Kidney (tissue), 14 donors: ENCODE data around the gene SLAIN2. TPM values are rescaled to one million over a fixed set of nuclear protein-coding genes. Genes with fewer than 3 reads are reported as not detected.

Source experiments
- DNase-seq, 5 donors: peaks; one replicate each; pipeline ENCODE4 v3.0.0-alpha.2; 2013 to 2020
- FAIRE-seq: peaks from 2 replicates; lab custom pipeline; 2012; peaks lifted over from hg19 to GRCh38; lab: Jason Lieb, UNC
- H3K27ac ChIP-seq, 2 donors: one replicate each; pipeline ENCODE4 v1.7.0; 2013; ENCODE audit warnings: low read depth in 2 of 2, low read length in 2 of 2, inconsistent platforms in 1 of 2
- H3K27me3 ChIP-seq: one replicate; pipeline ENCODE4 v1.7.1; 2013; ENCODE audit warnings: low read length, inconsistent platforms; ENCODE audit not compliant: control insufficient read depth, insufficient read depth
- H3K36me3 ChIP-seq, 3 donors: one replicate each; pipeline versions ENCODE4 v1.7.0 to v1.7.1; 2013; ENCODE audit warnings: low read length in 3 of 3, control low read depth in 1 of 3, inconsistent platforms in 1 of 3; ENCODE audit not compliant: insufficient read depth in 3 of 3, control insufficient read depth in 2 of 3
- H3K4me1 ChIP-seq, 3 donors: one replicate each; pipeline versions ENCODE4 v1.7.0 to v1.7.1; 2013; ENCODE audit warnings: low read length in 3 of 3, inconsistent platforms in 1 of 3, low read depth in 1 of 3; ENCODE audit not compliant: control insufficient read depth in 2 of 3, insufficient read depth in 2 of 3
- H3K4me3 ChIP-seq, 3 donors: one replicate each; pipeline versions ENCODE4 v1.7.0 to v1.8.1; 2013; ENCODE audit warnings: low read length in 3 of 3, control low read depth in 1 of 3, inconsistent platforms in 1 of 3
- H3K9ac ChIP-seq, 3 donors: one replicate each; pipeline versions ENCODE4 v1.7.0 to v1.7.1; 2013; ENCODE audit warnings: low read length in 3 of 3, control low read depth in 1 of 3, inconsistent platforms in 1 of 3
- H3K9me3 ChIP-seq, 3 donors: one replicate each; pipeline versions ENCODE4 v1.7.0 to v1.7.1; 2013; ENCODE audit warnings: low read length in 3 of 3, control low read depth in 1 of 3, inconsistent platforms in 1 of 3; ENCODE audit not compliant: control insufficient read depth in 2 of 3, insufficient read depth in 1 of 3
- CTCF ChIP-seq: IDR thresholded peaks from 3 replicates; pipeline ENCODE4 v1.5.1; 2012; ENCODE audit warnings: mild to moderate bottlenecking, moderate library complexity, borderline replicate concordance; ENCODE audit not compliant: insufficient read depth; ENCODE audit errors: extremely low read depth
- intact Hi-C: fragments of 100-400 bp; cut with DNase I; formaldehyde crosslinking; loops from one replicate; pipeline ENCODE4 v1.11.1; 2022
- polyA plus RNA-seq: library from polyadenylated mRNA; stranded (reverse); fragments of 350-450 nt; fragmentation: Illumina TruSeq; extraction: RNeasy Lipid Tissue Mini Kit (QIAGEN cat#74804); gene quantifications from one replicate; pipeline ENCODE4 v1.2.3, GENCODE V29; 2014; ENCODE audit warnings: low read depth, low replicate concordance; ENCODE audit not compliant: insufficient read depth
- total RNA-seq: library from RNA; stranded (reverse); fragmentation: NEBNext Ultra II Directional; extraction: Animal tissue kit (Norgen Biotek cat#: 25700); gene quantifications from one replicate; pipeline ENCODE4 v1.2.1, GENCODE V29; 2021
- donor health status: control.
- donor health status: control.
- donor health status: control.
- donor health status: control.
- donor health status: control.
- donor health status: DM: yes; HTN: yes; CAD: no.
- donor health status: Normal renal cell carcinoma (clear cell type).

SLAIN2 gene
- total and polyA plus RNA-seq, 2 donors from 2014 or later: 23.6 to 69.1 TPM

- Histone ChIP-seq H3K4me1 (peaks cover 0 to 2% (median 0%) of the 10 kb centered on the region in 3 donors), H3K9ac (no peak overlapping the region), H3K27ac (no peak overlapping the region), H3K9me3 (no peaks in the 10 kb centered on the region), H3K4me3 (no peak overlapping the region), H3K36me3 (peaks cover 2 to 12% (median 2%) of the 10 kb centered on the region in 3 donors), H3K27me3 (no peaks in the 10 kb centered on the region)
- DNase-seq (no peak), FAIRE-seq (no peak)
- no peak for TF ChIP-seq CTCF
- intact Hi-C loops: no loop called here
Observed at GRCh38 chr4:48375651-48376304, 34.4 kb downstream of the SLAIN2 start.

GRCh38 chr4:48379587-48380180 lies 38.4 kb downstream of the SLAIN2 start:
- H3K27ac ChIP-seq: no peak overlapping the region
- DNase-seq: no peak
- H3K4me3 ChIP-seq: no peak overlapping the region
- no peak for FAIRE-seq
- no peak for TF ChIP-seq CTCF
- no peak overlapping the region for H3K9ac ChIP-seq
- H3K27me3 ChIP-seq: no peaks in the 10 kb centered on the region
- no peaks in the 10 kb centered on the region for H3K9me3 ChIP-seq
- peaks cover 0 to 2% (median 0%) of the 10 kb centered on the region in 3 donors for H3K4me1 ChIP-seq
- H3K36me3 ChIP-seq: peaks cover 5 to 14% (median 5%) of the 10 kb centered on the region in 3 donors
- intact Hi-C loops: no loop called here

GRCh38 chr4:48380583-48381167 lies 39.3 kb downstream of the SLAIN2 start:
- FAIRE-seq (no peak), DNase-seq (no peak)
- H3K9me3 ChIP-seq: no peaks in the 10 kb centered on the region
- H3K4me1 ChIP-seq: peaks cover 0 to 1% (median 0%) of the 10 kb centered on the region in 3 donors
- peaks cover 5 to 21% (median 6%) of the 10 kb centered on the region in 3 donors for H3K36me3 ChIP-seq
- H3K9ac ChIP-seq: no peak overlapping the region
- no peak overlapping the region for H3K27ac ChIP-seq
- intact Hi-C loops: no loop called here
- no peaks in the 10 kb centered on the region for H3K27me3 ChIP-seq
- TF ChIP-seq CTCF: no peak
- no peak overlapping the region for H3K4me3 ChIP-seq
